HUES64 (cell line): ENCODE data around the gene BDKRB1.

Source experiments
- H3K27ac ChIP-seq: 2 replicates; pipeline ENCODE4 v1.7.0; 2013; ENCODE audit warnings: low read depth, low read length, inconsistent platforms
- H3K27me3 ChIP-seq: 2 replicates; pipeline ENCODE4 v1.6.1; 2013; ENCODE audit warnings: mild to moderate bottlenecking, low read length; ENCODE audit not compliant: insufficient read depth
- H3K36me3 ChIP-seq: 2 replicates; pipeline ENCODE4 v1.6.1; 2013; ENCODE audit warnings: mild to moderate bottlenecking, low read length; ENCODE audit not compliant: insufficient read depth
- H3K4me1 ChIP-seq: 2 replicates; pipeline ENCODE4 v1.6.1; 2013; ENCODE audit warnings: mild to moderate bottlenecking, low read length, moderate library complexity; ENCODE audit not compliant: insufficient read depth
- H3K4me3 ChIP-seq: 2 replicates; pipeline ENCODE4 v1.5.1; 2013; ENCODE audit warnings: mild to moderate bottlenecking, low read length, moderate library complexity
- H3K9ac ChIP-seq: 2 replicates; pipeline ENCODE4 v1.6.1; 2013; ENCODE audit warnings: mild to moderate bottlenecking, low read depth, low read length
- H3K9me3 ChIP-seq: 2 replicates; pipeline ENCODE4 v1.6.1; 2013; ENCODE audit warnings: low read depth, low read length; ENCODE audit not compliant: insufficient read depth
- WGBS: fragments of 150-250, 120-280 bp; methylation state at CpG from one replicate; pipeline ENCODE4 v1.1.7; 2013; ENCODE audit warnings: missing lambda C conversion rate; 5-methylcytosine and 5-hydroxymethylcytosine counted together

Gene BDKRB1

GRCh38 chr14:96221109-96221650 is 34.8 kb upstream of the BDKRB1 start:
- H3K9me3 ChIP-seq, result no peaks in the 10 kb centered on the region
- WGBS, result 94% methylated on average over 7 of the region's 7 CpGs
- no peaks in the 10 kb centered on the region for H3K4me1 ChIP-seq
- H3K36me3 ChIP-seq, result no peaks in the 10 kb centered on the region
- H3K27ac ChIP-seq, result no peak overlapping the region
- no peak overlapping the region for H3K9ac ChIP-seq
- H3K4me3 ChIP-seq, result no peak overlapping the region
- no peaks in the 10 kb centered on the region for H3K27me3 ChIP-seq

GRCh38 chr14:96221841-96222240 is 34.2 kb upstream of the BDKRB1 start:
- no peaks in the 10 kb centered on the region for H3K36me3 ChIP-seq
- H3K27ac ChIP-seq, result no peak overlapping the region
- 95% methylated on average over 8 of the region's 8 CpGs for WGBS
- H3K4me1 ChIP-seq, result no peaks in the 10 kb centered on the region
- no peak overlapping the region for H3K9ac ChIP-seq
- H3K4me3 ChIP-seq, result no peak overlapping the region
- no peaks in the 10 kb centered on the region for H3K9me3 ChIP-seq
- no peaks in the 10 kb centered on the region for H3K27me3 ChIP-seq

- Histone ChIP-seq H3K27ac (no peak overlapping the region), H3K36me3 (no peaks in the 10 kb centered on the region), H3K27me3 (no peaks in the 10 kb centered on the region), H3K4me3 (no peak overlapping the region), H3K9me3 (no peaks in the 10 kb centered on the region), H3K4me1 (no peaks in the 10 kb centered on the region), H3K9ac (no peak overlapping the region)
- WGBS, result 90% methylated on average over 8 of the region's 8 CpGs
These were observed 31.4 kb upstream of the BDKRB1 start for GRCh38 chr14:96224480-96225096.

DNA sequence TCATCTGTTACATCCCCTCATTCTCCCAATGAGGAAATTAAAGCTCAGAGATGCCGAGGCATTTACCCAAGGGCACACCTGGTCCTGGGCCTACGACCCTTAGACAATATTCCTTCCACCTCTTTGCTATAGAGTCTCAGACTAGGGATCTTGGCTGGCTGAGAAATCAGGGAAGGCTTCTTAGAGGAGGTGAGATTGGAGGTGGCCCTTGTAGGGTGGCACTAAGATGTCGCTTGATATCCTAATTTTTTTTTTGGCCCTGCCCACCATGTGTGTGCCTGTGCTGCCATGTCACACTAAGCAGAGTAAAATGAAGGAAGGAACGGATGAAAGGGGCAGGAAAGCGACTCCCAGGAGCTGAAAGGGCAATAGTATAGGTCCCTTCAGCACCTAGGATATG is 30.8 kb upstream of the BDKRB1 start:
- Histone ChIP-seq H3K9ac (no peak overlapping the region), H3K4me1 (no peaks in the 10 kb centered on the region), H3K27me3 (no peaks in the 10 kb centered on the region), H3K36me3 (no peaks in the 10 kb centered on the region), H3K4me3 (no peak overlapping the region), H3K27ac (no peak overlapping the region), H3K9me3 (no peaks in the 10 kb centered on the region)
- 90% methylated on average over 5 of the region's 5 CpGs for WGBS

DNA sequence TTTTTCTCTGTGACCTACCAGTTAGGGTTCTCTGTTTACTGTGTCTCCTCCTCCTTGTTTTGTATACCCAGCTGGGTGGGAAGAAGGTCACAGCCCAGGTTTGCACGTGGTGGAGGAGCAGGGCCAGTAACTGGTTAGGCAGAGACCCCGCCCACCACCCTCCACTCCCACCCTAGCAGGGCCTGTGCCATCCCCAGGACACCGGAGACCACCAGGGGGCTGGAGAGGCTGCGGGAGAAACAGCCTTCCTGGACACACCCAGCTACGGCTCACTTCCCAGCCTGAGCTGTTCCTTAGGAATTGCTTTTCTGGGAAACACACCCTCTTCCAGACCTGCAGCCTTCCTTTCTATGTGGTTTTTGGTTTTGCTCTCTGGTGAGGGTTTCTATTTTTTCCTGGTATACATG is 30.3 kb upstream of the BDKRB1 start:
- 49% methylated on average over 5 of the region's 5 CpGs for WGBS

GRCh38 chr14:96227428-96227827 is 28.6 kb upstream of the BDKRB1 start:
- Histone ChIP-seq H3K9ac (no peak overlapping the region), H3K9me3 (no peaks in the 10 kb centered on the region), H3K4me3 (no peak overlapping the region), H3K36me3 (no peaks in the 10 kb centered on the region), H3K4me1 (no peaks in the 10 kb centered on the region), H3K27me3 (no peaks in the 10 kb centered on the region), H3K27ac (no peak overlapping the region)
- WGBS, result 83% methylated on average over 7 of the region's 7 CpGs

More for the DNA sequence above, 30.3 kb upstream of the BDKRB1 start:
- no peak overlapping the region for H3K27ac ChIP-seq
- no peak overlapping the region for H3K9ac ChIP-seq
- H3K36me3 ChIP-seq, result no peaks in the 10 kb centered on the region
- no peaks in the 10 kb centered on the region for H3K27me3 ChIP-seq
- no peaks in the 10 kb centered on the region for H3K9me3 ChIP-seq
- H3K4me3 ChIP-seq, result no peak overlapping the region
- no peaks in the 10 kb centered on the region for H3K4me1 ChIP-seq

DNA sequence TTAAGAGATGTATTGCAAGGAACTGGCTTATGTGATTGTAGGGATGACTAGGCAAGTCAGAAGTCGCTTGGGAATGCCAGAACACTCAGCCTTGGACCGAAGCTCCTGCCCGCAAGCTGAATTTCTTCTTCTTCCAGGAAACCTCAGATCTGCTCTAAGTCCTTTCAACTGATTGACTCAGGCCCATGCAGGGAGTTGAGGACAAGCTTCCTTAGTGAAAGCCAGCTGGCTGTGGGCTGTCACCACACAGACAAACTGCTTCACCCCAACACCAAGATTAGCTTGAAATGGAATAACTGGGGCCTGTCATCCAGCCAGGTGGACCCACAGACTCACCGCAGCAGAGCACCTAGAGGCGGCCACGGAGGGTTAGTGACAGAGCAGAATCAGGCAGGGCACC is 26.7 kb upstream of the BDKRB1 start:
- Histone ChIP-seq H3K9me3 (no peaks in the 10 kb centered on the region), H3K27ac (no peak overlapping the region), H3K4me3 (no peak overlapping the region), H3K27me3 (no peaks in the 10 kb centered on the region), H3K36me3 (no peaks in the 10 kb centered on the region), H3K4me1 (no peaks in the 10 kb centered on the region), H3K9ac (no peak overlapping the region)
- WGBS, result 88% methylated on average over 6 of the region's 6 CpGs

DNA sequence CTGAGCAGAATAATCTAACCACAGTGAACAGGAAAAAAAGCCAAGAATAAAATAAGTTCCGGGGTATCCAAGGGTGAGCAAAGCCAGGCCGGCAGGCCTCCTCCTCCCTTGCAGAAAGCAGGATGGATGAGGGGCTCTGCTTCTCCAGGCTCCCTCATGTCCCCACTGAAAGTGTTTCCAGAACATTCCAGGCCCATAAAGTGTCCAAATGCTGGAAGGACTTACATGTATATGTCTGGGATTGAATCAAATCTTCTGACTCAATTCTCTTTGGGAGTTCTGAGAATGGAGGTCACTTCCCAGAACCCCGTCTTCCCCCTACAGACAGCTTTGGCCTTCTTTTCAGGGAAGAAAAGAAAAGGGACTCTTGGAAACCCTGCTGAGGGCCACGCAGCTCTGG is 25.0 kb upstream of the BDKRB1 start:
- Histone ChIP-seq H3K9me3 (no peaks in the 10 kb centered on the region), H3K9ac (no peak overlapping the region), H3K27me3 (no peaks in the 10 kb centered on the region), H3K4me1 (peaks cover 6% of the 10 kb centered on the region; the same call in 1 of the 2 replicates), H3K36me3 (no peaks in the 10 kb centered on the region), H3K27ac (no peak overlapping the region), H3K4me3 (no peak overlapping the region)
- WGBS, result 96% methylated on average over 4 of the region's 4 CpGs

DNA sequence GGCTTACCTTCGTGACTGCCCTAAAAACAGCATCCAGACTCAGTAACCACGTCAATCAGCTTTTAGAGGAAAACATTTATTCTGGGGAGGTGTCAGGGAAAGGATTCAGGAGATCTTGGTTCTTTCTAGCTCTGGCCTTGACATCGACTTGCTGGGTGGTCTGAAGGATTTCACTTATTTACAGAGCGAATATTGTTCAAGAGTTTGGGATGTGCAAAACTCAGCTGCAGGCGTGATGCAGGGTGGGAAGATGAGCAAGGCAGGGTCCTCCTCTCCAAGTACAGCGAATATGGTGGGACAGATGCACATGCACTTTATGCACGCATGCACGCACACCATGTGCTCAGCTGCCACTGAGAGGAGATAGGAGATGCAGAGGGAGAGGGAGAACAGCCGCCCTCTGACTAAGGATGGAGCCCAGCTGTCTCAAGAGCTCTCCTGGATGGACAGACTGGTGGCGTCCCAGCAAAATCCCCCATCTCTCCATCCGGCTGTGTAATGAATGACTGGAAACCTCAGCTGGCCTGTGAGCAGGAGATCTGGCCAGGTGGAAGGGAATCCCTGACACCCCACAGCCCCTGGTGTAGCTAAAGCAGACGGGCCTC is 24.4 kb upstream of the BDKRB1 start:
- Histone ChIP-seq H3K4me3 (no peak overlapping the region), H3K27me3 (no peaks in the 10 kb centered on the region), H3K36me3 (no peaks in the 10 kb centered on the region), H3K4me1 (peaks cover 6% of the 10 kb centered on the region; the same call in 1 of the 2 replicates), H3K9me3 (no peaks in the 10 kb centered on the region), H3K27ac (no peak overlapping the region), H3K9ac (no peak overlapping the region)
- WGBS, result 94% methylated on average over 12 of the region's 12 CpGs

DNA sequence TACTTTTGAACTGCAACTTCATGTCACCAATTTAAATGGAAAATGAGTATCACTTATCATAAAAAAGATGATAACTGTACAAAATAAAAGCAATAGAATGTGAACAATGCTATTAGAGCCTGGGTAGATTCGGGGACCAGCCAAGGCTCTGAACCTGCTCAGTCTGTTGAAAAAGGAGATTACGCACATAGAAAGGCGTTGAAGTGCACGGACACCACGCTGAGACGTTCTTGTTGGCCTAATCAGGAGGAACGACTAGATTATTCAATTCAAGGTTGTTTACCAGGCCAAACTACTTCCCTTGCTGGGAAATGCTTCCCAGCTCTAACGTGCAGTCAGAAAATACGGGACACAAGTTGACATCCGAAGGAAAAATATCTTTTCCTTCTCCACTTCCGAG is 23.5 kb upstream of the BDKRB1 start:
- Histone ChIP-seq H3K9ac (no peak overlapping the region), H3K4me1 (peaks cover 6% of the 10 kb centered on the region; the same call in 1 of the 2 replicates), H3K9me3 (no peaks in the 10 kb centered on the region), H3K4me3 (no peak overlapping the region), H3K36me3 (no peaks in the 10 kb centered on the region), H3K27me3 (no peaks in the 10 kb centered on the region), H3K27ac (no peak overlapping the region)
- WGBS, result 91% methylated on average over 11 of the region's 11 CpGs

GRCh38 chr14:96233661-96234060 is 22.3 kb upstream of the BDKRB1 start:
- WGBS, result 90% methylated on average over 3 of the region's 3 CpGs
- Histone ChIP-seq H3K4me1 (peaks cover 6% of the 10 kb centered on the region; the same call in 1 of the 2 replicates), H3K27me3 (no peaks in the 10 kb centered on the region), H3K4me3 (no peak overlapping the region), H3K27ac (no peak overlapping the region), H3K9me3 (no peaks in the 10 kb centered on the region), H3K9ac (no peak overlapping the region), H3K36me3 (no peaks in the 10 kb centered on the region)
